ENCODE results near the gene H1-8.

The H1-8 gene

GRCh38 chr3:129575997-129576384 is 33.0 kb downstream of the H1-8 start:
- TF ChIP-seq CSDC2 (CRISPR knock-in tag; IDR thresholded peaks at IDR 0.05) (no peak), OSR1 (CRISPR knock-in tag; IDR thresholded peaks at IDR 0.05) (no peak), RARB (CRISPR knock-in tag; IDR thresholded peaks at IDR 0.05) (no peak), SNAI2 (CRISPR knock-in tag; IDR thresholded peaks at IDR 0.05) (no peak), ISL1 (CRISPR knock-in tag; IDR thresholded peaks at IDR 0.05) (no peak), POU6F1 (CRISPR knock-in tag; IDR thresholded peaks at IDR 0.05; ENCODE audit: borderline replicate concordance, low read depth) (no peak), BACH2 (CRISPR knock-in tag; IDR thresholded peaks at IDR 0.05; ENCODE audit: borderline replicate concordance) (no peak), ZFP3 (CRISPR knock-in tag; IDR thresholded peaks at IDR 0.05) (no peak), ZNF565 (CRISPR knock-in tag; conservative IDR thresholded peaks at IDR 0.05; ENCODE audit: low read depth) (no peak), ZNF70 (CRISPR knock-in tag; IDR thresholded peaks at IDR 0.05) (no peak), ZNF8 (CRISPR knock-in tag; IDR thresholded peaks at IDR 0.05) (no peak), ZC3H10 (CRISPR knock-in tag; IDR thresholded peaks at IDR 0.05) (no peak), ESRRG (CRISPR knock-in tag; IDR thresholded peaks at IDR 0.05) (no peak)
- TF ChIP-seq, protein P1, sequence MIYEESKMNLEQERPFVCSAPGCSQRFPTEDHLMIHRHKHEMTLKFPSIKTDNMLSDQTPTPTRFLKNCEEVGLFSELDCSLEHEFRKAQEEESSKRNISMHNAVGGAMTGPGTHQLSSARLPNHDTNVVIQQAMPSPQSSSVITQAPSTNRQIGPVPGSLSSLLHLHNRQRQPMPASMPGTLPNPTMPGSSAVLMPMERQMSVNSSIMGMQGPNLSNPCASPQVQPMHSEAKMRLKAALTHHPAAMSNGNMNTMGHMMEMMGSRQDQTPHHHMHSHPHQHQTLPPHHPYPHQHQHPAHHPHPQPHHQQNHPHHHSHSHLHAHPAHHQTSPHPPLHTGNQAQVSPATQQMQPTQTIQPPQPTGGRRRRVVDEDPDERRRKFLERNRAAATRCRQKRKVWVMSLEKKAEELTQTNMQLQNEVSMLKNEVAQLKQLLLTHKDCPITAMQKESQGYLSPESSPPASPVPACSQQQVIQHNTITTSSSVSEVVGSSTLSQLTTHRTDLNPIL (CRISPR knock-in tag; IDR thresholded peaks at IDR 0.05; ENCODE audit: low read depth): no peak
- TF ChIP-seq, protein P2, sequence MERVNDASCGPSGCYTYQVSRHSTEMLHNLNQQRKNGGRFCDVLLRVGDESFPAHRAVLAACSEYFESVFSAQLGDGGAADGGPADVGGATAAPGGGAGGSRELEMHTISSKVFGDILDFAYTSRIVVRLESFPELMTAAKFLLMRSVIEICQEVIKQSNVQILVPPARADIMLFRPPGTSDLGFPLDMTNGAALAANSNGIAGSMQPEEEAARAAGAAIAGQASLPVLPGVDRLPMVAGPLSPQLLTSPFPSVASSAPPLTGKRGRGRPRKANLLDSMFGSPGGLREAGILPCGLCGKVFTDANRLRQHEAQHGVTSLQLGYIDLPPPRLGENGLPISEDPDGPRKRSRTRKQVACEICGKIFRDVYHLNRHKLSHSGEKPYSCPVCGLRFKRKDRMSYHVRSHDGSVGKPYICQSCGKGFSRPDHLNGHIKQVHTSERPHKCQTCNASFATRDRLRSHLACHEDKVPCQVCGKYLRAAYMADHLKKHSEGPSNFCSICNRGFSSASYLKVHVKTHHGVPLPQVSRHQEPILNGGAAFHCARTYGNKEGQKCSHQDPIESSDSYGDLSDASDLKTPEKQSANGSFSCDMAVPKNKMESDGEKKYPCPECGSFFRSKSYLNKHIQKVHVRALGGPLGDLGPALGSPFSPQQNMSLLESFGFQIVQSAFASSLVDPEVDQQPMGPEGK (CRISPR knock-in tag; IDR thresholded peaks at IDR 0.05; ENCODE audit: borderline replicate concordance): no peak
- TF ChIP-seq, protein P3, sequence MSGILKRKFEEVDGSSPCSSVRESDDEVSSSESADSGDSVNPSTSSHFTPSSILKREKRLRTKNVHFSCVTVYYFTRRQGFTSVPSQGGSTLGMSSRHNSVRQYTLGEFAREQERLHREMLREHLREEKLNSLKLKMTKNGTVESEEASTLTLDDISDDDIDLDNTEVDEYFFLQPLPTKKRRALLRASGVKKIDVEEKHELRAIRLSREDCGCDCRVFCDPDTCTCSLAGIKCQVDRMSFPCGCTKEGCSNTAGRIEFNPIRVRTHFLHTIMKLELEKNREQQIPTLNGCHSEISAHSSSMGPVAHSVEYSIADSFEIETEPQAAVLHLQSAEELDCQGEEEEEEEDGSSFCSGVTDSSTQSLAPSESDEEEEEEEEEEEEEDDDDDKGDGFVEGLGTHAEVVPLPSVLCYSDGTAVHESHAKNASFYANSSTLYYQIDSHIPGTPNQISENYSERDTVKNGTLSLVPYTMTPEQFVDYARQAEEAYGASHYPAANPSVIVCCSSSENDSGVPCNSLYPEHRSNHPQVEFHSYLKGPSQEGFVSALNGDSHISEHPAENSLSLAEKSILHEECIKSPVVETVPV (CRISPR knock-in tag; IDR thresholded peaks at IDR 0.05): no peak
- no peak for ATAC-seq

DNA sequence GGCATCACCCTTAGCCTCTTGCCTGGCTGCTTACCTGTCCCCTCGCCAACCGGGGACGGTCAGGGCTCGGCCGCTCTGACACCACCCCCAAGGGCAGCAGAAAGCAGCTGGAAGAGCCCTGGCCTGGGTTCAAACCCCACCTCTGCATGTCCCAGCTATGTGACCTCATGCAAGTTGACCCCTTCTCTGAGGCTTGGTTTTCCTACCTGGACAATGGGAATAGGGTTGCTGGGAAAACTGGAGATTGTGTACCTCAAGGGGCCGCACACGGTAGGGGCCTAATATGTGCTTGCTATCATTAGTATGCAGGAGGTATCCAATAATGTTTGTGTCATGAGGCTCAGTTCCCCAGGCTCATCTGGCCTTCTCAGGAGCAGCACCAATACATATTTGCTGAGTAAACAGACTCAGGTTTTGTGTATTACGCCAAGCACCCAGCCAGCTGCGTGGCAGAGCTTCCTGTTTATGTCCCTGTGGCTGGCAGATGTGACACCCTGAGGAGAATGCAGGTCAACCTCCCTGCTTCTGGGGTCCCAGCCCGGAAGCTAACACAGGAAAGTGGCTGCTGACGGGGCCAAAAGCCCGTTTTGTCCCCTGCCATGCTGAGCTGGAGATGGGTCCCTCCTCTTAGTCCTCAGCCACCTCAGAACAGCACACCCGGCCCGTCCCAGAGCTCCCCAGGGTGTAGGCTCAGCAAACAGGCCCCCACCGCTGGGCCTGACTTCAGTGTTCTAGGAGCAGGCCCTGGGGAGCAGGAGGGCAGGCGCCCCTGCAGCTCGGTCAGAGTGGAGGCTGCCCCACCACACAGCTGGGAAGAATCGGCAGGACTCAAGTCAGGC is 33.8 kb downstream of the H1-8 start:
- no peak for TF ChIP-seq ZC3H10 (CRISPR knock-in tag; IDR thresholded peaks at IDR 0.05)
- TF ChIP-seq ZNF8 (CRISPR knock-in tag; IDR thresholded peaks at IDR 0.05): no peak
- TF ChIP-seq ARNTL (CRISPR knock-in tag; IDR thresholded peaks at IDR 0.05; ENCODE audit: borderline replicate concordance, low read depth): no peak
- no peak for TF ChIP-seq ZFP3 (CRISPR knock-in tag; IDR thresholded peaks at IDR 0.05)
- no peak for TF ChIP-seq POU6F1 (CRISPR knock-in tag; IDR thresholded peaks at IDR 0.05; ENCODE audit: borderline replicate concordance, low read depth)
- TF ChIP-seq GLIS3 (CRISPR knock-in tag; IDR thresholded peaks at IDR 0.05): no peak
- no peak for TF ChIP-seq ZNF70 (CRISPR knock-in tag; IDR thresholded peaks at IDR 0.05)
- no peak for TF ChIP-seq PPARA (CRISPR knock-in tag; IDR thresholded peaks at IDR 0.05; ENCODE audit: borderline replicate concordance)
- no peak for TF ChIP-seq SNAI2 (CRISPR knock-in tag; IDR thresholded peaks at IDR 0.05)
- TF ChIP-seq RARB (CRISPR knock-in tag; IDR thresholded peaks at IDR 0.05): no peak
- no peak for TF ChIP-seq ZFP30 (CRISPR knock-in tag; IDR thresholded peaks at IDR 0.05)
- TF ChIP-seq TOX (CRISPR knock-in tag; IDR thresholded peaks at IDR 0.05; ENCODE audit: borderline replicate concordance): no peak
- TF ChIP-seq OSR1 (CRISPR knock-in tag; IDR thresholded peaks at IDR 0.05): no peak
- TF ChIP-seq, protein P1 (CRISPR knock-in tag; IDR thresholded peaks at IDR 0.05; ENCODE audit: low read depth): no peak
- no peak for ATAC-seq
